Thyroid gland (tissue), 4 donors: ENCODE data around the gene GPSM1. TPM values are rescaled to one million over a fixed set of nuclear protein-coding genes. Genes with fewer than 3 reads are reported as not detected.

Experiments
- DNase-seq, 2 donors: peaks; one replicate each; pipeline ENCODE4 v3.0.0-alpha.2; 2019
- H3K27ac ChIP-seq, 3 donors: fragments of 200-600 bp; sonication (generic); 1 replicate in 2 of 3; 2 replicates in 1 of 3; pipeline ENCODE4 v1.5.1; 2016 to 2019; ENCODE audit warnings: mild to moderate bottlenecking in 1 of 3, moderate library complexity in 1 of 3
- H3K27me3 ChIP-seq: fragments of 200-600 bp; sonication (generic); one replicate; pipeline ENCODE4 v1.5.1; 2019
- H3K36me3 ChIP-seq, 2 donors: fragments of 200-600 bp; sonication (generic); one replicate each; pipeline ENCODE4 v1.5.1; 2016 to 2019
- H3K4me1 ChIP-seq, 2 donors: fragments of 200-600 bp; sonication (generic); one replicate each; pipeline ENCODE4 v1.5.1; 2017 to 2019
- H3K4me3 ChIP-seq, 3 donors: fragments of 200-600 bp; sonication (generic); replicated peaks in 1 of 3; 1 replicate in 2 of 3; 2 replicates in 1 of 3; pipeline ENCODE4 v1.5.1; 2016; ENCODE audit warnings: mild to moderate bottlenecking in 1 of 3
- H3K9me3 ChIP-seq: fragments of 200-600 bp; sonication (generic); one replicate; pipeline ENCODE4 v1.5.1; 2017
- CTCF ChIP-seq, 6 experiments: fragments of 200-600 bp in 3 of 6; fragments of 450-650 bp in 3 of 6; sonication (generic) in 3 of 6; IDR thresholded peaks; one replicate each; pipeline ENCODE4 v1.5.1; 2016 to 2019; ENCODE audit warnings: antibody characterized with exemption in 6 of 6, mild to moderate bottlenecking in 2 of 6, inconsistent platforms in 1 of 6, moderate library complexity in 1 of 6
- POLR2A ChIP-seq, 2 donors: fragments of 450-650 bp; IDR thresholded peaks; one replicate each; pipeline ENCODE4 v1.6.1; 2017; ENCODE audit warnings: antibody characterized with exemption in 2 of 2, mild to moderate bottlenecking in 2 of 2, moderate library complexity in 1 of 2
- WGBS, 2 donors: methylation state at CpG; one replicate each; pipeline ENCODE4 v1.1.5; 2017; 5-methylcytosine and 5-hydroxymethylcytosine counted together
- intact Hi-C: fragments of 100-400 bp; cut with DNase I; formaldehyde crosslinking; loops from one replicate; pipeline ENCODE4 v1.15.1; 2023
- total RNA-seq, 4 donors: library from RNA; depleted of rRNA; stranded (reverse); fragments of >200 nt; gene quantifications; one replicate each; pipeline ENCODE4 v1.2.3, GENCODE V29; 2016

The GPSM1 gene
- total RNA-seq, 4 donors from 2014 or later = 5.9 to 18.1 (median 12.2) TPM

- intact Hi-C loops = no loop called here
- no peak for DNase-seq
- peak overlapping the region in 2 of 3 donors; percentile 1 to 61 for H3K27ac ChIP-seq
- H3K4me3 ChIP-seq = no peak overlapping the region
- no peaks in the 10 kb centered on the region for H3K27me3 ChIP-seq
- no peaks in the 10 kb centered on the region for H3K9me3 ChIP-seq
- H3K36me3 ChIP-seq = no peaks in the 10 kb centered on the region
- H3K4me1 ChIP-seq = peaks cover 28 to 38% of the 10 kb centered on the region in 2 donors
- no peak for TF ChIP-seq CTCF (IDR thresholded peaks at IDR 0.05)
- no peak for TF ChIP-seq POLR2A (IDR thresholded peaks at IDR 0.05)
- 53 to 54% methylated on average over 10 of the region's 10 CpGs for WGBS, 2 donors
Measured at GRCh38 chr9:136312009-136312375, 15.3 kb upstream of the GPSM1 start.

GRCh38 chr9:136312436-136312835 is 14.9 kb upstream of the GPSM1 start:
- Histone ChIP-seq H3K4me3 (no peak overlapping the region), H3K9me3 (no peaks in the 10 kb centered on the region), H3K36me3 (no peaks in the 10 kb centered on the region), H3K27ac (no peak overlapping the region), H3K27me3 (no peaks in the 10 kb centered on the region), H3K4me1 (peaks cover 28 to 38% of the 10 kb centered on the region in 2 donors)
- TF ChIP-seq CTCF (IDR thresholded peaks at IDR 0.05) (peak in 4 of 6 experiments; percentile 23 to 44 (median 34)), POLR2A (IDR thresholded peaks at IDR 0.05) (no peak)
- DNase-seq = peak; percentile 24 to 30
- intact Hi-C loops = no loop called here
- 60 to 73% methylated on average over 8 to 9 of the region's 12 CpGs for WGBS, 2 donors

DNA sequence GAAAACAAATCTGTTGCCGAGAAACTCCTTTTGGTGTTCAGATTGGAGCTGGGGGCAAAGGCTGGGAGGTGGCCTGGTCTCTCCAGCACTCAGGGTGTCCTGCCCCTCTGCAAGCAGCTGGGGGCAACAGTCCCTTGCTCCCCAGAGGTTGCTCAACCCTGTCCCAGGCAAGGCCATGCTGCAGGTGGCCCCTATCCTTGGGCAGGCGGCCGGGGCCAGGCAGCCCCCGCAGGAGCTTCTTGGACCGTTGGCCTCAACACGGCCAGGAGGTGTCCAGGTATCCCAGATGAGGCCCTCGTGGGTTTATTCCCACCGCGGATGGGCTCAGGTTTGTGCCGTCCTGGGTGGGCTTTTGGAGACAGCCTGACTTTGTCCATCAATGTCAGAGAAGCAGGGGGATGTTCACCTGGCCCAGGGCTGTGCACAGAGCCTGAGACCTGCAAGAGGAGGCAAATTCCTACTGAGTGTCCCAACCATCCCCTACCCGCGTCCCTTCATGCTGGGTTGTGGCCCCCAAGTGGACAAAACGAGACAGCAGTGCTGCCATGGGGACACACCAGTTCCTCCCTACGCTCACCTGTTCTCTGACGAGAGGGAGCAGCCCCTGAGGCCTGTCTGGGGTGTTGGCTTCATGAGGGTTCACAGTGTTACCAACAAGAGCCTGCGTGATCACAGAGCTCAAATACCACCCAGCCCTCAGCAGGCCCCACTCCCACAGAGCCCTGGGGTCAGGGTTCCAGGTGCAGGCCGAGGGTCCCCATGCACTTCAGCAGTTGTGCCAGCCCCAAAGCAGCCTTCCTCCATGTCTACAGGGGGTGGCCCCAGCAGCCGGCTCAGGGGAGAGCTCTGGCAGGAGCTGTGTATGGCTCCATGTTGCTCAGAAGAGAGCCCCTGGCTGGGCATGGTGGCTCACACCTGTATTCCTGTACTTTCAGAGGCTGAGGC is 14.0 kb upstream of the GPSM1 start:
- WGBS, 2 donors = 87 to 88% methylated on average over 18 of the region's 18 CpGs
- Histone ChIP-seq H3K9me3 (no peaks in the 10 kb centered on the region), H3K4me1 (peaks cover 28 to 37% of the 10 kb centered on the region in 2 donors), H3K4me3 (no peak overlapping the region), H3K36me3 (no peaks in the 10 kb centered on the region), H3K27me3 (no peaks in the 10 kb centered on the region), H3K27ac (no peak overlapping the region)
- intact Hi-C loops = no loop called here
- TF ChIP-seq CTCF (IDR thresholded peaks at IDR 0.05) = no peak
- no peak for TF ChIP-seq POLR2A (IDR thresholded peaks at IDR 0.05)
- no peak for DNase-seq

GRCh38 chr9:136314056-136314416 is 13.3 kb upstream of the GPSM1 start:
- Histone ChIP-seq H3K9me3 (no peaks in the 10 kb centered on the region), H3K4me3 (no peak overlapping the region), H3K4me1 (peaks cover 25 to 31% of the 10 kb centered on the region in 2 donors), H3K27ac (no peak overlapping the region), H3K27me3 (no peaks in the 10 kb centered on the region), H3K36me3 (no peaks in the 10 kb centered on the region)
- no peak for TF ChIP-seq POLR2A (IDR thresholded peaks at IDR 0.05)
- 88 to 97% methylated on average over 3 of the region's 3 CpGs for WGBS, 2 donors
- no peak for DNase-seq
- intact Hi-C loops = no loop called here

GRCh38 chr9:136314944-136315343 is 12.4 kb upstream of the GPSM1 start:
- no peaks in the 10 kb centered on the region for H3K27me3 ChIP-seq
- intact Hi-C loops = no loop called here
- peaks cover 19 to 22% of the 10 kb centered on the region in 2 donors for H3K4me1 ChIP-seq
- no peak overlapping the region for H3K27ac ChIP-seq
- no peak for TF ChIP-seq POLR2A (IDR thresholded peaks at IDR 0.05)
- TF ChIP-seq CTCF (IDR thresholded peaks at IDR 0.05) = no peak
- 88 to 95% methylated on average over 4 of the region's 4 CpGs for WGBS, 2 donors
- no peaks in the 10 kb centered on the region for H3K36me3 ChIP-seq
- DNase-seq = no peak
- H3K9me3 ChIP-seq = no peaks in the 10 kb centered on the region
- H3K4me3 ChIP-seq = no peak overlapping the region
